Measurements from ENCODE around the gene PPP5C. TPM values are rescaled to one million over a fixed set of nuclear protein-coding genes. Genes with fewer than 3 reads are reported as not detected.

The PPP5C gene
- total RNA-seq, 1 donor from 2014 or later = 114 TPM

DNA sequence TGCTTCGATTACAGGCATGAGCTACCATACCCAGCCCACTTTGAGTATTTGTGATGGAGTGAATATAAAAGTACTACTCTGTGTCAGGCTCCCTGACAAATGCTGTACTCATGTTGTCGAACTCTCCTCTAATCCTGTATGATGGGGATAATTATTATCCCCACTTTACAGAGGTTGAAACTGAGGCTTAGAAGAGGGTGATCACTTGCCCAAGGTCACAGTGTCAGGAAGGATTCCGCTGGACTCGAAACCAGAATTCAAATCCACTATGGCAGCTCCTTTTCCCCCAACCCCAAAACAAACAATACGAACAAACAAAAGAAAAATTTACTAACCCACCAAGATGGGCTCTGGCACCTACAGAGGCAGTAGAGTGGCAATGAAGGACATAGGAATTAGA is 1.7 kb upstream of the PPP5C start:
- TF ChIP-seq, protein P1, sequence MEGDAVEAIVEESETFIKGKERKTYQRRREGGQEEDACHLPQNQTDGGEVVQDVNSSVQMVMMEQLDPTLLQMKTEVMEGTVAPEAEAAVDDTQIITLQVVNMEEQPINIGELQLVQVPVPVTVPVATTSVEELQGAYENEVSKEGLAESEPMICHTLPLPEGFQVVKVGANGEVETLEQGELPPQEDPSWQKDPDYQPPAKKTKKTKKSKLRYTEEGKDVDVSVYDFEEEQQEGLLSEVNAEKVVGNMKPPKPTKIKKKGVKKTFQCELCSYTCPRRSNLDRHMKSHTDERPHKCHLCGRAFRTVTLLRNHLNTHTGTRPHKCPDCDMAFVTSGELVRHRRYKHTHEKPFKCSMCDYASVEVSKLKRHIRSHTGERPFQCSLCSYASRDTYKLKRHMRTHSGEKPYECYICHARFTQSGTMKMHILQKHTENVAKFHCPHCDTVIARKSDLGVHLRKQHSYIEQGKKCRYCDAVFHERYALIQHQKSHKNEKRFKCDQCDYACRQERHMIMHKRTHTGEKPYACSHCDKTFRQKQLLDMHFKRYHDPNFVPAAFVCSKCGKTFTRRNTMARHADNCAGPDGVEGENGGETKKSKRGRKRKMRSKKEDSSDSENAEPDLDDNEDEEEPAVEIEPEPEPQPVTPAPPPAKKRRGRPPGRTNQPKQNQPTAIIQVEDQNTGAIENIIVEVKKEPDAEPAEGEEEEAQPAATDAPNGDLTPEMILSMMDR (conservative IDR thresholded peaks at IDR 0.05) = no peak
- Mint-ChIP-seq H3K9me3 (no peaks in the 10 kb centered on the region), H3K36me3 (ENCODE audit: low read depth) (peaks cover 3% of the 10 kb centered on the region), H3K27ac (ENCODE audit: unreplicated experiment) (no peak overlapping the region), H3K4me1 (peaks cover 36% of the 10 kb centered on the region), H3K4me3 (peak overlapping the region; percentile 99), H3K27me3 (ENCODE audit: low read depth) (no peaks in the 10 kb centered on the region)
- no peak for DNase-seq (ENCODE audit: low read depth, low spot score)

DNA sequence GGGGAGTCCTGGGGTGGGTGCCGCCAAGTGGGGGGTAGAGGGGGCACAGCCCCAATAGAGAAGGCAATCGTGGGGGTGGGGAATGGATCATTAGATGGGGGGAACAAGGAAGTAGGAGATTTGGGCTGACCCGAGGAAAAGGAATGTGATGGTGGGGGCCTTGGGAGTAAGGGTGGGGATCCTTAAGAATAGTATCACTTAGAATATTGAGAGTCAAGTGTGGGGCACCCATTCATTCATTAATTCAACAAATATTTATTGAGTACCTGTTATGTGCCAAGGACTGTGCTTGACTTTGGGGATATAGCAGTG is 641 bp downstream of the PPP5C start:
- Mint-ChIP-seq H3K9me3 (no peaks in the 10 kb centered on the region), H3K4me3 (peak overlapping the region; percentile 99), H3K27ac (ENCODE audit: unreplicated experiment) (peak overlapping the region; percentile 99), H3K36me3 (ENCODE audit: low read depth) (peaks cover 3% of the 10 kb centered on the region), H3K27me3 (ENCODE audit: low read depth) (no peaks in the 10 kb centered on the region), H3K4me1 (peaks cover 38% of the 10 kb centered on the region)
- TF ChIP-seq, protein P1 (conservative IDR thresholded peaks at IDR 0.05) = no peak
- DNase-seq (ENCODE audit: low read depth, low spot score) = no peak

DNA sequence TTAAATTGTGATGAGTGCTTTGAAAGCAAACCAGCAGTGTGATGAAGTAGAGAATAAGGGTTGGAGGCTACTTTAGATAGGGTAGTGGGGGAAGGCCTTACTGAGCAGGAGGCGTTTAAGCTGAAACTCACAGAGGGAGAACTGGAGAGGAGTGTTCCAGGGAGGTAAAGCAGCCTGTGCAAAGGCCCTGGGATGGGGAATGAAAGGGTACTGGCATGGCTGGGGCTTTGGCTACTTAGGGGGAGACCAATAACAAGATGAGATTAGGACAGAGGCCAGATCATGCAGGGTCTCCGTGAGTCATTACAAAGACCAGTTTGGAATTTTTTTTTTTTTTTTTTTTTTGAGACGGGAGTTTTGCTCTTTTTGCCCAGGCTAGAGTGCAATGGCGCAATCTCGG is 1.1 kb downstream of the PPP5C start:
- Mint-ChIP-seq H3K9me3 (no peaks in the 10 kb centered on the region), H3K27me3 (ENCODE audit: low read depth) (no peaks in the 10 kb centered on the region), H3K4me1 (peaks cover 38% of the 10 kb centered on the region), H3K36me3 (ENCODE audit: low read depth) (peaks cover 3% of the 10 kb centered on the region), H3K27ac (ENCODE audit: unreplicated experiment) (no peak overlapping the region), H3K4me3 (peak overlapping the region; percentile 99)
- TF ChIP-seq, protein P1 (conservative IDR thresholded peaks at IDR 0.05) = no peak
- no peak for DNase-seq (ENCODE audit: low read depth, low spot score)

DNA sequence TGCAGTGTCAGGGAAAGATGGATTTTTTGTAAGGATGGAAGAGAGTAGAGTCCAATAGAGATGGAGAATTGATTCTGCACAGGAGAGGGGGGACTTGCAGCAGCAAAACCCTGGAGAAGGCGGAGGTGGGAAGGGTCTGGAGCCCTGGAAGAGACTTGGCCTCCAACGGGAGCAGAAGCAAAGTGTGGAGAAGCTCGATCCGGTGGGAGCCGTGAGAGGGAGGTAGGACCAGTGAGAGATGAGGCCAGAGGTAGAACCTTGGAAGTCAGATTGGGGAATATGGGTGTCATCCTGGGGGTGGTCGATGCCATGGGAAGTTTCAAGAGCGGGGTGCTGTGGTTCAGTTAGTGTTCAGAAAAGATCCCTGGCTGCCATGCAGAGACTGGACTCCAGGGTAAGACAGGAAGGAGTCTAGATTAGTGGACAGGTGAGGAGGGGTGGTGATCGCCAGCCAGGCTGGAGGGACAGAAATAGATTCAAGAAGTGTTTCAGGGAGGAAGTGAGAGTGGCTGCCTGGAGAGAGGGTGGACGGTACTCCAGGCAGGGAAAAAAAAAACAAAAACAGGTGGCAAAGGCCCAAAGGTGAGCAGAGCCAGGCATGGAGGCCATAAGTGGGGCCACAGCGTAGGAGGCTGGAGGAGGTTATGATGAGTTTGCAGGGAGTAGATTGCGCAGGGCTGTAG is 2.6 kb downstream of the PPP5C start:
- TF ChIP-seq, protein P1 (conservative IDR thresholded peaks at IDR 0.05) = no peak
- peaks cover 38% of the 10 kb centered on the region for H3K4me1 Mint-ChIP-seq
- H3K36me3 Mint-ChIP-seq (ENCODE audit: low read depth) = peaks cover 3% of the 10 kb centered on the region
- H3K9me3 Mint-ChIP-seq = no peaks in the 10 kb centered on the region
- peak overlapping the region; percentile 84 for H3K27ac Mint-ChIP-seq (ENCODE audit: unreplicated experiment)
- peak overlapping the region; percentile 99 for H3K4me3 Mint-ChIP-seq
- H3K27me3 Mint-ChIP-seq (ENCODE audit: low read depth) = no peaks in the 10 kb centered on the region
- DNase-seq (ENCODE audit: low read depth, low spot score) = no peak

DNA sequence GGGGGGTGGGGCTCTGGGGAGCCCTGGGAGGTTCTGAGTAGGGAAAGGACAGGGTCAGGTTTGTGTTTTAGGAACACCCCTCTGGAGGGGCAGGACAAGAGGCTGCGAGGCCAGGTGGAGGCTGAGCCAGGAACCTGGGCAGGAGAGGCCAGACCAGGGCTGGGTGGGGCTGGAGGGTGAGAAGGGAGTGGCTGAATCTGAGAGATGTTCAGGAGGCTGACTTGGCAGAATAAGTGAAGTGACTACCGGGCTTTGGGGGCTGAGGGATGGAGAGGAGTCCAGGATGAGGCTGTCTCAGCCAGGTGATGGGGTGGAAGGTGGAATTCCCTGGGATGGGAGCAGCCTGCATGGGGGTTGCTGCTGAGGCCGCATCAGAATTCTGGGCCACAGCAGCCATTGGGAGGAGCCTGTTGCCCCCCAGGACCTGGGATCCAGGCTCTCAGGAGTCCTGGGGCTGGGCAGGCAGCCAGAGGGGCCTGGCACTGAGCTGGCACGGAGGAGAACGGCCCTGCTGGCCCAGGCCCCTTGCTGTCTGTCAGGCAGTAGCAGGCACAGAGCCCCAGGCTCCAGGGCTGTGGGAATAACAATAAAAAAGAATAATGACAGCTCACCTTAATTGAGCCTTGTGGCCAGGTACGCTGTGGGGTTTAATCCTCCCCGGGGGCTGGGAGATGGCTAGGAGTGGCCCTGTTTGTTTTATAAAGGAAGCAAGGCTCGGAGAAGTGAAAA is 3.3 kb downstream of the PPP5C start:
- Mint-ChIP-seq H3K27ac (ENCODE audit: unreplicated experiment) (no peak overlapping the region), H3K4me3 (peak overlapping the region; percentile 31), H3K4me1 (peaks cover 38% of the 10 kb centered on the region), H3K36me3 (ENCODE audit: low read depth) (peaks cover 3% of the 10 kb centered on the region), H3K9me3 (no peaks in the 10 kb centered on the region), H3K27me3 (ENCODE audit: low read depth) (no peaks in the 10 kb centered on the region)
- TF ChIP-seq, protein P1 (conservative IDR thresholded peaks at IDR 0.05) = no peak
- no peak for DNase-seq (ENCODE audit: low read depth, low spot score)

Data from neural crest cell (in vitro differentiated cells).